K562 (cell line): ENCODE results near the gene RNF41. TPM values are rescaled to one million over a fixed set of nuclear protein-coding genes. Genes with fewer than 3 reads are reported as not detected.

Experiments used
- ATAC-seq: fragments of 200-7000 bp; cut with Tn5 transposase; 3 replicates; pipeline ENCODE4 v1.9.1; 2020; ENCODE audit warnings: moderate library complexity
- BruUV-seq: library from RNA; stranded (reverse); fragments of 400-500 nt; replicated peaks from 2 replicates; lab custom pipeline; 2021; lab: Mats Ljungman, UMichigan
- CTCF ChIA-PET: fragments of 300-600 bp; formaldehyde crosslinking; extraction: SDS; loops from one replicate; lab custom pipeline; 2021; ENCODE audit warnings: low intra/inter-chr PET ratio; lab: Yijun Ruan, JAX
- POLR2A ChIA-PET: fragments of 300-600, 350-650 bp; sonication (Branson Sonifier 250); formaldehyde crosslinking; extraction: SDS; loops from one replicate; lab custom pipeline; 2021; ENCODE audit warnings: antibody characterized with exemption, inconsistent platforms; lab: Yijun Ruan, JAX
- DNase-seq, 4 experiments: peaks; one replicate each; pipeline versions ENCODE4 v3.0.0 to v3.0.0-alpha.2; 2011 to 2018; ENCODE audit warnings: low spot score in 3 of 4, mixed read lengths in 3 of 4; ENCODE audit errors: extremely low read depth in 1 of 4
- FAIRE-seq: peaks from 2 replicates; lab custom pipeline; 2011; peaks lifted over from hg19 to GRCh38; lab: Jason Lieb, UNC
- H2AFZ ChIP-seq: 2 replicates; pipeline ENCODE4 v1.6.0; 2011; ENCODE audit warnings: low read depth, low read length, control low read depth, inconsistent platforms
- H3K27ac ChIP-seq: fragments of 200-600 bp; 3 replicates; pipeline ENCODE4 v1.8.0; 2011; ENCODE audit warnings: low read depth, mild to moderate bottlenecking, control low read depth, inconsistent platforms, low read length, moderate library complexity, mixed read lengths; ENCODE audit errors: extremely low read depth
- H3K27me3 ChIP-seq, 2 experiments: fragments of 300-600 bp in 1 of 2; 2 replicates in 1 of 2; 3 replicates in 1 of 2; pipeline versions ENCODE4 v1.6.0 to v1.8.0; 2011; ENCODE audit warnings: inconsistent platforms in 2 of 2, low read length in 2 of 2, mild to moderate bottlenecking in 1 of 2, mixed read lengths in 1 of 2, moderate library complexity in 1 of 2; ENCODE audit not compliant: control insufficient read depth in 2 of 2, insufficient read depth in 2 of 2
- H3K36me3 ChIP-seq: fragments of 300-600 bp; 3 replicates; pipeline ENCODE4 v1.8.0; 2011; ENCODE audit warnings: mild to moderate bottlenecking, low read length, inconsistent platforms; ENCODE audit not compliant: control insufficient read depth, insufficient read depth
- H3K4me1 ChIP-seq, 2 experiments: fragments of 200-600 bp in 1 of 2; replicated peaks in 1 of 2; 2 replicates in 1 of 2; 3 replicates in 1 of 2; pipeline versions ENCODE4 v1.5.1 to v1.8.0; 2011; ENCODE audit warnings: inconsistent platforms in 2 of 2, low read length in 2 of 2, mild to moderate bottlenecking in 1 of 2, mixed read lengths in 1 of 2, moderate library complexity in 1 of 2; ENCODE audit not compliant: control insufficient read depth in 2 of 2, insufficient read depth in 2 of 2
- H3K4me2 ChIP-seq: 2 replicates; pipeline ENCODE4 v1.6.1; 2011; ENCODE audit warnings: low read length, control low read depth, inconsistent platforms, mixed read lengths; ENCODE audit not compliant: insufficient read depth
- H3K4me3 ChIP-seq: fragments of 200-600 bp; sonication (generic), shearing (Covaris generic); 2 replicates; pipeline ENCODE4 v1.5.1; 2016; ENCODE audit warnings: control low read depth, inconsistent platforms
- H3K79me2 ChIP-seq: fragments of 200-600 bp; 3 replicates; pipeline ENCODE4 v1.8.0; 2011; ENCODE audit warnings: low read length, inconsistent platforms; ENCODE audit not compliant: control insufficient read depth, insufficient read depth
- H3K9ac ChIP-seq, 2 experiments: 2 replicates each; pipeline versions ENCODE4 v1.6.0 to v1.6.1; 2011; ENCODE audit warnings: low read depth in 2 of 2, low read length in 2 of 2, control low read depth in 1 of 2, inconsistent platforms in 1 of 2, mild to moderate bottlenecking in 1 of 2, mixed read lengths in 1 of 2; ENCODE audit not compliant: insufficient read depth in 1 of 2
- H3K9me1 ChIP-seq: one replicate; pipeline ENCODE4 v1.6.0; 2011; ENCODE audit warnings: inconsistent platforms, mild to moderate bottlenecking, low read length, moderate library complexity; ENCODE audit not compliant: control insufficient read depth, insufficient read depth
- H3K9me3 ChIP-seq: replicated peaks from 2 replicates; pipeline ENCODE4 v1.5.1; 2011; ENCODE audit warnings: low read depth, low read length, inconsistent platforms; ENCODE audit not compliant: control insufficient read depth, insufficient read depth
- H4K20me1 ChIP-seq: replicated peaks from 2 replicates; pipeline ENCODE4 v1.6.1; 2011; ENCODE audit warnings: low read length, inconsistent platforms, mixed read lengths; ENCODE audit not compliant: control insufficient read depth, insufficient read depth
- BRF2 ChIP-seq: IDR thresholded peaks from 3 replicates; pipeline ENCODE4 v1.6.1; 2011; ENCODE audit warnings: borderline replicate concordance, mild to moderate bottlenecking; ENCODE audit not compliant: insufficient read length, insufficient read depth
- CCNT2 ChIP-seq: IDR thresholded peaks from 2 replicates; pipeline ENCODE4 v1.6.1; 2011; ENCODE audit warnings: borderline replicate concordance, low read depth, mild to moderate bottlenecking, moderate library complexity, mixed read lengths, low read length; ENCODE audit not compliant: insufficient read length; ENCODE audit errors: extremely low read depth
- DMBX1 ChIP-seq: fragments of 250-450 bp; sonication (Bioruptor Pico); IDR thresholded peaks from 2 replicates; pipeline ENCODE4 v1.8.0; 2022; ENCODE audit warnings: inconsistent platforms, mild to moderate bottlenecking, moderate library complexity, borderline replicate concordance
- FOXK1 ChIP-seq: sonication (generic); formaldehyde crosslinking; IDR thresholded peaks from 2 replicates; pipeline ENCODE4 v1.8.0; 2022; ENCODE audit warnings: missing genetic modification reagents, mild to moderate bottlenecking, borderline replicate concordance
- FUS ChIP-seq: fragments of 200-400 bp; formaldehyde crosslinking; optimal IDR thresholded peaks from 2 replicates; pipeline ENCODE3; 2017; ENCODE audit warnings: low read depth, low read length
- KDM4B ChIP-seq, 2 experiments: fragments of 450-650 bp in 1 of 2; sonication (generic) in 1 of 2; IDR thresholded peaks; 2 replicates each; pipeline ENCODE4 v1.6.1; 2016 to 2017; ENCODE audit warnings: borderline replicate concordance in 2 of 2, antibody characterized with exemption in 1 of 2, low read depth in 1 of 2, mild to moderate bottlenecking in 1 of 2
- POLR2A ChIP-seq: fragments of 450-650 bp; conservative IDR thresholded peaks from 2 replicates; pipeline ENCODE4 v1.6.1; 2016
- TFAP4 ChIP-seq: sonication (generic); formaldehyde crosslinking; IDR thresholded peaks from 2 replicates; pipeline ENCODE4 v1.8.0; 2022; ENCODE audit warnings: missing genetic modification reagents, mild to moderate bottlenecking, moderate library complexity, borderline replicate concordance
- ZC3H8 ChIP-seq: fragments of 450-650 bp; IDR thresholded peaks from 2 replicates; pipeline ENCODE4 v1.6.1; 2017
- ZFX ChIP-seq: sonication (generic); formaldehyde crosslinking; IDR thresholded peaks from 2 replicates; pipeline ENCODE4 v1.8.0; 2022; ENCODE audit warnings: mild to moderate bottlenecking, missing genetic modification reagents, moderate library complexity
- WGBS: fragments of 100-300 bp; shearing (Covaris generic); methylation state at CpG from one replicate; pipeline ENCODE4 v1.1.6; 2016; ENCODE audit warnings: low coverage, mixed read lengths; ENCODE audit not compliant: insufficient coverage; ENCODE audit errors: missing lambda C conversion rate; 5-methylcytosine and 5-hydroxymethylcytosine counted together
- in situ Hi-C: fragments of 300-500 bp; cut with MboI; formaldehyde crosslinking; loops from 4 replicates; pipeline ENCODE4 v1.15.0; 2018; ENCODE audit warnings: inconsistent platforms, mixed read lengths
- intact Hi-C: fragments of 100-400 bp; cut with micrococcal nuclease; formaldehyde crosslinking; loops from 2 replicates; pipeline ENCODE4 v1.14.2; 2022
- polyA plus RNA-seq, 8 experiments: library from polyadenylated mRNA; depleted of rRNA in 4 of 8; stranded (reverse) in 5 of 8; unstranded in 3 of 8; fragments of >200 nt; fragmentation: Nextera tagmentation in 2 of 8; fragmentation: Illumina TruSeq in 1 of 8; extraction: Ambion mirVana in 2 of 8; extraction: Trizol in 1 of 8; gene quantifications; 2 replicates each; pipeline versions ENCODE4 v1.2.1 to v1.2.3, GENCODE V29; 2011 to 2014; ENCODE audit warnings: inconsistent platforms in 1 of 8, missing spikeins in 1 of 8
- total RNA-seq, 7 experiments: library from RNA; depleted of rRNA in 6 of 7; stranded (reverse); fragments of >200 nt in 6 of 7; fragmentation: Illumina TruSeq in 2 of 7; extraction: Trizol in 2 of 7; gene quantifications; 2 replicates each; pipeline versions ENCODE4 v1.2.1 to v1.2.3, GENCODE V29; 2011 to 2021; ENCODE audit warnings: low replicate concordance in 1 of 7

RNF41 gene
- total and polyA plus RNA-seq, 9 of the 15 experiments (the other 6 are each of a cell fraction or from before 2014, with no cell fraction given): 28.2 to 46.8 (median 33.8) TPM

- TF ChIP-seq CCNT2 (no peak), DMBX1 (CRISPR knock-in tag) (no peak), FOXK1 (CRISPR knock-in tag) (no peak)
Measured at GRCh38 chr12:56212361-56212760, 9.4 kb downstream of the RNF41 start (continued).

- no peak for DNase-seq
- no peaks in the 10 kb centered on the region for H3K9me3 ChIP-seq
- H3K36me3 ChIP-seq: peaks cover 67% of the 10 kb centered on the region
- no peak overlapping the region for H2AFZ ChIP-seq
- peaks cover 2 to 16% of the 10 kb centered on the region in 2 experiments; a peak in 3 of 5 replicates for H3K4me1 ChIP-seq
- TSS peak; percentile 8 for BruUV-seq
- H3K27ac ChIP-seq: no peak overlapping the region
- POLR2A ChIA-PET: interaction anchor here (1.0 to 6.3 kb wide), 5 partner anchors 9 to 50 kb away, joined by 3 to 68 read pairs (median 3); partner anchors contain the start of genes ANKRD52, RNF41 and SMARCC2
- no peaks in the 10 kb centered on the region for H3K9me1 ChIP-seq
- no peak overlapping the region for H3K4me3 ChIP-seq
- ATAC-seq: no peak
- no peaks in the 10 kb centered on the region for H3K27me3 ChIP-seq
- no peak overlapping the region for H3K4me2 ChIP-seq
- CTCF ChIA-PET: interaction anchor here (1.4 kb wide), 1 partner anchor 93 kb away, joined by 7 read pairs; no protein-coding TSS in a partner anchor
- TF ChIP-seq ZFX (CRISPR knock-in tag) (no peak), ZC3H8 (no peak), FUS (no peak), POLR2A (0 out of 2 replicates have a peak, but pooled peaks have one; percentile 22), BRF2 (no peak), TFAP4 (CRISPR knock-in tag) (0 out of 2 replicates have a peak, but pooled peaks have one; percentile 14), KDM4B (IDR thresholded peaks at IDR 0.05; ENCODE audit: borderline replicate concordance in 2 of 2, low read depth in 1 of 2) (no peak)
- in situ Hi-C loops: no loop called here
- no peak for FAIRE-seq
- intact Hi-C loops: no loop called here
- no peaks in the 10 kb centered on the region for H3K79me2 ChIP-seq
- peak overlapping the region in 1 of 2 experiments; percentile 6; a peak in 1 of 4 replicates for H3K9ac ChIP-seq
- 0 out of 2 replicates have a peak, but pooled peaks cover 3% of the 10 kb centered on the region for H4K20me1 ChIP-seq
- 83% methylated on average over 6 of the region's 6 CpGs for WGBS
Measured at GRCh38 chr12:56208006-56208405, 13.7 kb downstream of the RNF41 start.
